Ishikawa (cell line): Measurements from ENCODE around the gene IGSF6.

ENCODE experiments used
- CEBPB ChIP-seq: IDR thresholded peaks from 2 replicates; pipeline ENCODE4 v1.6.1; 2012
- CREB1 ChIP-seq: IDR thresholded peaks from 2 replicates; pipeline ENCODE4 v1.6.1; 2012; ENCODE audit warnings: low read depth
- EGR1 ChIP-seq: IDR thresholded peaks from 2 replicates; pipeline ENCODE4 v1.6.1; 2012
- EP300 ChIP-seq: IDR thresholded peaks from 2 replicates; pipeline ENCODE4 v1.6.1; 2012; ENCODE audit warnings: borderline replicate concordance
- FOXM1 ChIP-seq: IDR thresholded peaks from 2 replicates; pipeline ENCODE4 v1.6.1; 2012; ENCODE audit warnings: low read depth, borderline replicate concordance
- MAX ChIP-seq: IDR thresholded peaks from 2 replicates; pipeline ENCODE4 v1.6.1; 2012
- NFIC ChIP-seq: IDR thresholded peaks from 2 replicates; pipeline ENCODE4 v1.6.1; 2012
- RAD21 ChIP-seq: IDR thresholded peaks from 2 replicates; pipeline ENCODE4 v1.6.1; 2012; ENCODE audit warnings: low read depth
- REST ChIP-seq: IDR thresholded peaks from 2 replicates; pipeline ENCODE4 v1.6.1; 2012; ENCODE audit warnings: low read depth, mild to moderate bottlenecking
- TAF1 ChIP-seq: IDR thresholded peaks from 2 replicates; pipeline ENCODE4 v1.6.1; 2012; ENCODE audit warnings: low read depth, mild to moderate bottlenecking
- TCF12 ChIP-seq: IDR thresholded peaks from 2 replicates; pipeline ENCODE4 v1.6.1; 2012; ENCODE audit warnings: low read depth
- TEAD4 ChIP-seq: IDR thresholded peaks from 2 replicates; pipeline ENCODE4 v1.6.1; 2012
- USF1 ChIP-seq: IDR thresholded peaks from 2 replicates; pipeline ENCODE4 v1.6.1; 2012
- YY1 ChIP-seq: IDR thresholded peaks from 2 replicates; pipeline ENCODE4 v1.6.1; 2012; ENCODE audit warnings: low read depth
- ZBTB7A ChIP-seq: IDR thresholded peaks from 2 replicates; pipeline ENCODE4 v1.6.1; 2012; ENCODE audit warnings: low read depth

IGSF6 gene

GRCh38 chr16:21645261-21645721, 7.1 kb downstream of the IGSF6 start:
- TF ChIP-seq TAF1 (no peak), REST (no peak), FOXM1 (no peak)

GRCh38 chr16:21644674-21645073, 7.7 kb downstream of the IGSF6 start:
- TF ChIP-seq ZBTB7A (no peak), TAF1 (no peak), NFIC (no peak), CREB1 (no peak), YY1 (no peak), FOXM1 (no peak), CEBPB (no peak), EP300 (no peak), EGR1 (no peak), TEAD4 (no peak)

GRCh38 chr16:21643785-21644184, 8.6 kb downstream of the IGSF6 start:
- no peak for TF ChIP-seq CREB1
- TF ChIP-seq REST: no peak
- no peak for TF ChIP-seq USF1

GRCh38 chr16:21642861-21643260, 9.5 kb downstream of the IGSF6 start:
- TF ChIP-seq CREB1: no peak
- no peak for TF ChIP-seq FOXM1
- TF ChIP-seq REST: no peak
- no peak for TF ChIP-seq MAX
- no peak for TF ChIP-seq CEBPB
- no peak for TF ChIP-seq TAF1
- TF ChIP-seq EP300: no peak
- no peak for TF ChIP-seq NFIC

- TF ChIP-seq EP300: no peak
- TF ChIP-seq ZBTB7A: no peak
These were observed 10.5 kb downstream of the IGSF6 start for GRCh38 chr16:21641916-21642315.

- TF ChIP-seq EGR1 (no peak), CEBPB (no peak), USF1 (no peak), EP300 (no peak), NFIC (no peak), TCF12 (no peak), REST (no peak), RAD21 (no peak), ZBTB7A (no peak), YY1 (no peak), TEAD4 (no peak)
These were observed 12.9 kb downstream of the IGSF6 start for GRCh38 chr16:21639493-21639892.
